Stimulated activated CD4-positive, alpha-beta T cell treated with anti-CD3 and anti-CD28 coated beads, Interleukin-15, amount 100 ng/mL, for 1 hour (primary cell): ENCODE data around the gene HHIP.

Experiments used
- DNase-seq, 2 donors: peaks; one replicate each; pipeline ENCODE4 v3.0.0-alpha.2; 2020; ENCODE audit warnings: low read depth in 1 of 2, low spot score in 1 of 2

The HHIP gene

GRCh38 chr4:144656850-144657249, 10.9 kb downstream of the HHIP start:
- no peak for DNase-seq

GRCh38 chr4:144658015-144658567, 12.1 kb downstream of the HHIP start:
- no peak for DNase-seq

DNA sequence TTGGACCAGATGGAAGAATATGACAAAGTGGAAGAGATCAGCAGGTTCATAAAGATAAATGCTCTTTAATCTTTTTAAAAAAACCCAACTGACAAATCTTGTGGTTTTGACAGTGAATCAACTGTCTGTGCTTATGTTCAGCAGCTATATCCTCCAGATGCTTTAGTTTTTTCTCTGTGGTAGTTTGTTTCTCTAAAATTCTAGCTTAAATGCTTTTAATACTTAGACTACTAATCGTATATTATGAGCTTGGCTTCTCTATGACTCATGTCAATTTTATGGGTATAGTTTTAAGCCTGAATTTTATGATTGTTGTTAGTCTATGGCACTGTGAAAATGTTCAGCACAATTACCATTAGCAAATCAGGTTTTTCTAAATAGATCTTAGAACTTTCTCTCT, 12.9 kb downstream of the HHIP start:
- no peak for DNase-seq

GRCh38 chr4:144659447-144659846, 13.5 kb downstream of the HHIP start:
- DNase-seq: no peak

GRCh38 chr4:144663834-144664475, 18.0 kb downstream of the HHIP start:
- no peak for DNase-seq

DNA sequence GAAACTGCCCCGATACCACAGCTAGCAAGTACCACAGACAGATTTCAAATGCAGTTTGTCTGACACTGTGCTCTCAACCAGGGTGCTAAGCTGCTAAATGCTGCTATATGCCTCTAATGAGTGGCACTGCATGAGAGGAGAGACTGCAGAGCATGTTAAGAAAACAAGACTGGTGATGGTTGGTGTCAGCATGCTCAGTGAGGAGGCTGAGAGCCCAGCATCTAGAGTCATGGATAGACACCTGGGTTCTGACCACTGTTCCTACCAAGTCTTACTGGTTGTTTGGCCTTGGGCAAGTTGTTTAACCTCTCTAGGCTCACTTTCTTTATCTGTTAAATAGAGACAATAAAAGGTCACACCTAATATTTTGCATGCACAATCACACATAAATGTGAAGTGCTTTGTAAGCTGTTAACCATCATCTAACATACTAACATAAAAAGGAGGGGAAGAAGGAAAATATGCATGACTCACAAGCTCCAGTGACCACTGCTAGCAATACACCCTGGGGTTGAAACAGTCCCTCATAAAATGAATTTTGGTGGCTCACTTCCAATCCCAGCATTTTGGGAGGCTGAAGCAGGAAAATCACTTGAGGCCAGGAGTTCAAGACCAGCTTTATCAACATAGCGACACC, 20.7 kb downstream of the HHIP start:
- no peak for DNase-seq

DNA sequence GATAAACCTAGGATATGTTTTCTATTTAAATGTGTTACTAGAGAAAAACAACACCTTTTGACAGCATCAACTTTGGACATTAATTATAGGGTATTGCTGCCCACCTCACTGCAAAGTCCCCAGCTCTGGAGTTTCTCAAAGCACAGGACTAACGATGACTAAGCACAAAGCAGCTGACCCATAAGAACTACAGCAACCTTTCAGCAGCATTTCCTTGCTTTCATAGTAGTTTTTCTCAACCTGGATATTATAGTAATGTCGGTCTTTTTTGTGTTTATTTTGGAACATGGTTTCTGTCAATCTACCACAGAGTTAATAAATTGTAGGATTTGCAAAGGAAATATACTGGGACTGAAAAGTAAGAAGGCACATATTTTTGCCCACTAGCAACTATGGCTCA, 21.5 kb downstream of the HHIP start:
- no peak for DNase-seq

DNA sequence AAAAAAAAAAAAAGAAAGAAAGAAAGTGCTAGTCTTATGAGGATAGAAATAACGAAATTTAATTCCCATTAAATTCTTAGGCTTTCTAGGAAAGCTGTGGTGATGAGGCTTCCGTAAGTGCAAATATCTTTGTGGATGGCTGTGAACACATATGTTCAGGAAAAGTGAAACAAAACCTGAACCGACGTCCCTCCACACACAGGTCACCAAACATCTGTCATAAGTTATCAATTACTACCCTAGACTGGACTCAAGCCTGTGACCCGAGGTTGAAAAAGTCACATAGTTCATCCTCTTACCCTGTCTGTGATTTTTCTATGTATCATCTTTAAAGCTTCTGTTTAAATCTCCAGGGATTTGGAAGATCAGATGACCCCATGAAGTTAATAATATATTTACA, 24.8 kb downstream of the HHIP start:
- DNase-seq: no peak

DNA sequence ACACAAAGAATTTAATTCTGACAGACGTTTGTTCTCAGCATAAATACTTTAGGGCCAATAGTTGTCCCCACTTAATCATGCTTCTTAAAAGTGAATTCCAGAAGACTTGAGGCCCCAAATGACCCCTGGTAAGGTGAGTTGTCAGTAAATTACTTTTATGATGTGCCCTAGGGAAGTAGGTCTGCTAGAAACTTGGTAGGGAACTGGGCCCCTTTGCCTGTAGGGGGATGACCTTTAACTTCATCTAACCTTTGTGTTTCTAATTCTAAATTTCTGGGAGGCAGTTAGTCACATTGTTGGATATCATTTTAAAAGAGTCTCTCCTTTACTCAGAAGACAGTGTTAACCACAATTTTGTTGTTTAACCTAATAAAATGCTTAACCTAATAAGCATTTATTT, 28.8 kb downstream of the HHIP start:
- no peak for DNase-seq

- no peak for DNase-seq
These were observed 35.9 kb downstream of the HHIP start for GRCh38 chr4:144681806-144682205.

- no peak for DNase-seq
These were observed 37.6 kb downstream of the HHIP start for GRCh38 chr4:144683516-144683915.

GRCh38 chr4:144685911-144686310, 40.0 kb downstream of the HHIP start:
- no peak for DNase-seq

DNA sequence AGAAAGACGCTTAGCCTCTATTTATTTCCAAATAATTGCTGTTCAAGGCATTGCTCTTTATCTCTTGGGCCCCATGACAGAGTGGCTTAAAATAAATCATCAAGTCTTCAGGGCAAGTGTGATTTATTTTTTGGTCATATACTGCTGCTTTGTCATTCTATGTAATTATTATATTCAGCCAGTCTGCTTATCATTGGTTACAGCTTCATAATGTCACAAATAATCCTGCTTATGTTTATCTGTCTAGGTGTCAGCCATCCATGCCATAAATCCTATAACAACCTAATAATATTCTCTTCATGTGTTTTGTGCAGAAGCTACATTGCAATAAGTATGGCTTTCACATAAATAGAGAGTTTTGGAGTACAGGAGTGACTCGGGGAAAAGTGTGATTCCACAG, 41.0 kb downstream of the HHIP start:
- DNase-seq: no peak

- no peak for DNase-seq
These were observed 41.5 kb downstream of the HHIP start for GRCh38 chr4:144687466-144687865.

DNA sequence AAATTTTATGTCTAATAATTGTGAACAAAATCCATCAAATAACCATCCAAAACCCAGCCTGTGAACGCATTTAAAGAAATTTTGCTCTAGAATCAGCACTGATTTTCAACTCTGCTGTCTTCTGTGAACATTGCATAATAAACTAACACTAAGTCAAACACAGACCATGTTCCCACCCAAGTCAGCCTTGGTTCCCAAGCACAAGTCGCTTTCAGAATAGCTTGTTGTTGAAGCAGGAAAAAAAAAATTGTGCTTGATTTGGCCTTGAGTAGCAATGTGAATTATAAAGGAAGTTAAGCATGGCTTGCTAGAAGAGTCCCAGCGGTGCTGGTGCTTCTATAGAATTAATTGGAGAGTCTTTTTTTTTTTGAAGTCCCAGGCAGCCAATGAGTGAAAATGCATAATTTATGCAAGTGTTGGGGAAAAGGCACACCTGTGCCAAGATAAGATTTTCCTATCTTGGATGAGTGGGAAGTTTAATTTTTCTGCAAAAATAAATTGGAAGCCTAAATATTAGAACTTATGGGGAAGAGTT, 42.1 kb downstream of the HHIP start:
- no peak for DNase-seq

GRCh38 chr4:144689125-144689524, 43.2 kb downstream of the HHIP start:
- DNase-seq: no peak

DNA sequence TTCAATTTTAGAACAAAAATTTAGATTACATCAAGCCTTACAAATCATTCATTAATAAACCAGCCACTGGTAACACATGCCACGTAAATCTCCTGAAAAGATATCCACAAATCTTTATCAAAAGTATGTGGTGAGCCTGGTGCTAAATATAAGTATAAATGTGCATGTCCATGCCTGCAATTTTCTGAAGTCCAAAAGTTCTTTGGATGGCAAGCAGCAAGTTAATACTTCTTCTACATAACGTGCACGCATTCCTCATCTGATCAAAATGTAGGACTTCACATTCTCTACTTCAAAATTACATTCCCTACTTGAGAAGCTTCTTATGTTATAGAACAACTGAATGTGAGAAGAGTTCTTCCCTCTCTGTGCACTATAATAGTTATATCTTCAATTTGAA, 49.8 kb downstream of the HHIP start:
- no peak for DNase-seq

DNA sequence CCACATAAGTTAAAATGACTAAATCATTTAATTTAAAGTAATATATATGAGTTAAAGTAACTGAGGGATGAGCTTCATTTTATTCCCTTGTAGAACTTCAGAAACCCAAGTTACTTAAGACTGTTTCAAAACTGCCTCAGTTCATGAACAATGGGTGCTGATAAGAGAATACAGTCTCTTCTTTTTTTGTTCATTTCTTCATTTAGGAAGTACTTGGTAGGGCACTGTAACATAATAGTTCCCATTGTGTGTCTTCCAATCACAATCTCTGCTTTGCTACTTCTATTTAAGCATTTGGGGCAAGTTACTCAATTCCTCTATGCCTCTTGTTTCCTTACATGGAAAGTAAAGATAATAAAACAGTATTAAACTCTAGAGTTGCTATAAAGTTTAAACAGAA, 50.4 kb downstream of the HHIP start:
- DNase-seq: no peak

GRCh38 chr4:144699565-144699964, 53.6 kb downstream of the HHIP start:
- no peak for DNase-seq

DNA sequence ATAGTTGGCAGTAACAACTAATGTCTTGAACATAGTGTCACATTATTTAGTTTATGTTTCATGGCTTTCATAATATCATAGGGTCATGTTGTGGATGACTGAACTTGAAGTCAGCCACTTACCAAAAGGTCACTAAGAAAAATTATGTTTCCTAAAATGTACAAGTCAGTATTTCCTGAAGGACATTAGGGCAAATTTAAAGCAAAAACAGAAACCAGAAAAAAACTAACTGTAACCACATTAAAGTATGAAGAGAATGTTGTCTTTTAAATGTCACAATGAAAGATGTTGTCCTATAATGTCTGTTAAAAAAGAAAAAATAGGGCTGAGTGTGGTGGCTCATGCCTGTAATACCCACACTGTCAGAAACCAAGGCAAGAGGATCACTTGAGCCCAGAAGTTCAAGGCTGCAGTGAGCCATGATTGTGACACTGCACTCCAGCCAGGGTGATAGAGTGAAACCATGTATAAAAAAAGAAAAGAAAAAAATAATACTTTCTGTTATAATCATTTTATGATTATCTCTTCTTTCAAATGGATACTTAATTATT, 55.8 kb downstream of the HHIP start:
- DNase-seq: no peak

DNA sequence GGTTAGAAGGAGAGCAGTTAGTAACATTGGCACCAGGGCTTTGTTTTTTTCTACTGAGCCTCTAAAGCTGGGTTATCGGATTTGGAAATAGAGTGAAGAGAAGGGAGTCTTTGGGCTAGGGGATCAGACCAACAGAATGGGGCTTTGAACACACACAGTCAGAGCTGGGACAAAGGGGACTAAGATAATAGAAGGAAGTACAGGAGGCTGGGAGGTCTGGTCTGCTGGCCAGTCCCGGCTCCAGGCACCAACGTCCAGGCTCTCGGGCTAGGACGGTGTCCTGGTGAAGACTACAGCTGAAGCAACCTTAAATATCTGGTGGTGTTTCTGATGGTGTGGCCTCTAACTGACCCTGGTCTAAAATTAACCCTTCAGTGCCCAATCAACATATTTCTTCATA, 57.5 kb downstream of the HHIP start:
- DNase-seq: no peak
